ENCODE measurements around the gene GRK4. TPM values are rescaled to one million over a fixed set of nuclear protein-coding genes. Genes with fewer than 3 reads are reported as not detected.

GRK4 gene
- total and polyA plus RNA-seq, 2 of the 8 experiments (the other 6 are each of a cell fraction or from before 2014, with no cell fraction given) = 0.77 to 1.8 TPM

GRCh38 chr4:2977211-2978088 lies 14.1 kb downstream of the GRK4 start:
- no peak overlapping the region for H3K23ac ChIP-seq (ENCODE audit: insufficient read length)
- no peak overlapping the region for H2BK12ac ChIP-seq (ENCODE audit: low read depth, low read length)
- H2BK120ac ChIP-seq (replicated peaks; ENCODE audit: low read depth, low read length) = no peak overlapping the region
- H3K56ac ChIP-seq (replicated peaks; ENCODE audit: insufficient read length, low read depth, low read length) = no peak overlapping the region
- no peak overlapping the region for H3K4ac ChIP-seq (replicated peaks; ENCODE audit: insufficient read length, low read depth, low read length)
- H3K9me3 ChIP-seq (ENCODE audit: insufficient read depth in 2 of 2, low read depth in 1 of 2, low read length in 1 of 2) = no peaks in the 10 kb centered on the region
- 90% methylated on average over 14 of the region's 14 CpGs; no CpG with 5 or more reads in 1 of the 2 experiments for WGBS, 2 experiments (ENCODE audit: extremely low coverage in 1 of 2, insufficient coverage in 1 of 2, insufficient read length in 1 of 2, insufficient replicate concordance in 2 of 2, low coverage in 1 of 2, low lambda C conversion rate in 2 of 2, missing lambda C conversion rate in 1 of 2)
- H3K36me3 ChIP-seq (ENCODE audit: control insufficient read depth in 2 of 4, insufficient read depth in 4 of 4, low read length in 3 of 4) = no peaks in the 10 kb centered on the region
- H4K5ac ChIP-seq (ENCODE audit: insufficient read length, low read depth, low read length) = no peak overlapping the region
- H4K91ac ChIP-seq (replicated peaks; ENCODE audit: insufficient read length, low read length) = no peak overlapping the region
- H3K4me2 ChIP-seq (ENCODE audit: insufficient read depth in 1 of 2, low read depth in 2 of 2, low read length in 2 of 2) = no peak overlapping the region
- no peaks in the 10 kb centered on the region for H4K20me1 ChIP-seq (replicated peaks in 1 of 2; ENCODE audit: control insufficient read depth in 1 of 2, insufficient read depth in 2 of 2, low read length in 2 of 2)
- no peak overlapping the region for H2BK20ac ChIP-seq (ENCODE audit: low read length)
- no peaks in the 10 kb centered on the region for H3K79me2 ChIP-seq (ENCODE audit: control insufficient read depth in 1 of 2, insufficient read depth in 2 of 2, low read length in 2 of 2)
- no peak overlapping the region for H3K27ac ChIP-seq (ENCODE audit: low read depth, low read length)
- POLR2A ChIA-PET (ENCODE audit: partially characterized antibody) = interaction anchor here (0.9 kb wide), 1 partner anchor 9 kb away, joined by 3 read pairs; no protein-coding TSS in a partner anchor
- DNase-seq (ENCODE audit: low read depth in 1 of 2, low spot score in 2 of 2) = no peak
- no peak overlapping the region for H3K4me3 ChIP-seq (ENCODE audit: extremely low read depth in 1 of 4, insufficient read depth in 2 of 4, low read depth in 3 of 4, low read length in 4 of 4)
- no peak overlapping the region for H2AK5ac ChIP-seq (ENCODE audit: low read depth, low read length)
- H3K14ac ChIP-seq (ENCODE audit: insufficient read length) = no peak overlapping the region
- no peak for TF ChIP-seq YY1 (IDR thresholded peaks at IDR 0.05; ENCODE audit: low read depth, low read length)
- TF ChIP-seq ASH2L (IDR thresholded peaks at IDR 0.05; ENCODE audit: low read length) = no peak
- TF ChIP-seq MAFK (IDR thresholded peaks at IDR 0.05; ENCODE audit: low read depth, low read length) = no peak
- no peak for TF ChIP-seq KDM1A (IDR thresholded peaks at IDR 0.05; ENCODE audit: borderline replicate concordance, low read length)
- TF ChIP-seq CEBPB (IDR thresholded peaks at IDR 0.05; ENCODE audit: low read depth, low read length) = no peak
- no peak for TF ChIP-seq SAP30 (IDR thresholded peaks at IDR 0.05; ENCODE audit: insufficient read depth, insufficient replicate concordance, low read length)
- H3K79me1 ChIP-seq (ENCODE audit: low read depth, low read length) = no peaks in the 10 kb centered on the region
- H3K18ac ChIP-seq (ENCODE audit: extremely low read depth, low read length) = no peak overlapping the region
- H2BK15ac ChIP-seq (ENCODE audit: low read length) = no peak overlapping the region
- H2BK5ac ChIP-seq (ENCODE audit: low read depth, low read length) = no peak overlapping the region
- no peak overlapping the region for H2AFZ ChIP-seq (ENCODE audit: low read length)
- no peak for FAIRE-seq
- no peaks in the 10 kb centered on the region for H3K27me3 ChIP-seq (replicated peaks in 1 of 4; ENCODE audit: control insufficient read depth in 3 of 4, extremely low read depth in 1 of 4, insufficient read depth in 3 of 4, low read length in 3 of 4)
- no peak overlapping the region for H4K8ac ChIP-seq (ENCODE audit: extremely low read depth, insufficient read depth, low read length)
- no peak overlapping the region for H3K9ac ChIP-seq (replicated peaks in 1 of 4; ENCODE audit: extremely low read depth in 1 of 4, low read depth in 3 of 4, low read length in 3 of 4)
- no peaks in the 10 kb centered on the region for H3K23me2 ChIP-seq (ENCODE audit: low read depth, low read length)
- CTCF ChIA-PET (ENCODE audit: partially characterized antibody) = interaction anchor here (0.7 to 5.6 kb wide), 18 partner anchors 11 to 1626 kb away, joined by 3 to 60 read pairs (median 4); partner anchors contain the start of genes GRK4 and NOP14
- no peaks in the 10 kb centered on the region for H3K4me1 ChIP-seq (replicated peaks in 1 of 4; ENCODE audit: control insufficient read depth in 3 of 4, insufficient read depth in 4 of 4, low read length in 3 of 4)
